H1 (cell line): ENCODE measurements around the gene CRNKL1.

Experiments used
- CTCF ChIP-seq, 3 experiments: IDR thresholded peaks; 1 replicate in 2 of 3; 2 replicates in 1 of 3; pipeline versions ENCODE4 v1.5.1 to v1.6.1; 2011; ENCODE audit warnings: low read length in 3 of 3, mild to moderate bottlenecking in 3 of 3, inconsistent platforms in 2 of 3, low read depth in 1 of 3, moderate library complexity in 1 of 3; ENCODE audit not compliant: insufficient read depth in 1 of 3; ENCODE audit errors: control extremely low read depth in 1 of 3
- EP300 ChIP-seq, 2 experiments: IDR thresholded peaks; 1 replicate in 1 of 2; 2 replicates in 1 of 2; pipeline ENCODE4 v1.6.1; 2011 to 2012; ENCODE audit warnings: low read depth in 2 of 2, low read length in 2 of 2, mild to moderate bottlenecking in 2 of 2, borderline replicate concordance in 1 of 2, inconsistent platforms in 1 of 2, moderate library complexity in 1 of 2
- JUND ChIP-seq: IDR thresholded peaks from 2 replicates; pipeline ENCODE4 v1.6.1; 2011; ENCODE audit warnings: mild to moderate bottlenecking, improper control_type of control experiment, low read length
- KDM1A ChIP-seq: fragments of 200-600, 300-600 bp; sonication (generic); IDR thresholded peaks from 2 replicates; pipeline ENCODE4 v1.7.1; 2016; ENCODE audit warnings: mild to moderate bottlenecking, low read length, borderline replicate concordance
- MAX ChIP-seq: IDR thresholded peaks from 2 replicates; pipeline ENCODE4 v1.6.1; 2012; ENCODE audit warnings: inconsistent platforms
- POLR2A ChIP-seq, 2 experiments: IDR thresholded peaks; 1 replicate in 1 of 2; 2 replicates in 1 of 2; pipeline ENCODE4 v1.6.1; 2011; ENCODE audit warnings: low read depth in 2 of 2, low read length in 2 of 2, mild to moderate bottlenecking in 2 of 2; ENCODE audit errors: control extremely low read depth in 1 of 2
- RAD21 ChIP-seq, 2 experiments: IDR thresholded peaks in 1 of 2; conservative IDR thresholded peaks in 1 of 2; 2 replicates each; pipeline ENCODE4 v1.6.1; 2011; ENCODE audit warnings: low read depth in 2 of 2, low read length in 2 of 2, improper control_type of control experiment in 1 of 2, inconsistent platforms in 1 of 2, mild to moderate bottlenecking in 1 of 2, moderate library complexity in 1 of 2

- TF ChIP-seq CTCF (IDR thresholded peaks at IDR 0.05; ENCODE audit: control extremely low read depth in 1 of 3, insufficient read depth in 1 of 3, low read depth in 1 of 3, low read length in 3 of 3) (no peak), EP300 (IDR thresholded peaks at IDR 0.05; ENCODE audit: borderline replicate concordance in 1 of 2, low read depth in 2 of 2, low read length in 2 of 2) (no peak), JUND (no peak), RAD21 (IDR thresholded peaks at IDR 0.05 in 1 of 2, conservative IDR thresholded peaks at IDR 0.05 in 1 of 2; ENCODE audit: low read depth in 2 of 2, low read length in 2 of 2) (no peak), POLR2A (IDR thresholded peaks at IDR 0.05; ENCODE audit: control extremely low read depth in 1 of 2, low read depth in 2 of 2, low read length in 2 of 2) (no peak), MAX (no peak), KDM1A (no peak)
These were observed 29.8 kb downstream of the CRNKL1 start for GRCh38 chr20:20022498-20022897.
